SK-N-SH treated with all-trans-retinoic acid at 6 μM for 48 hours (cell line): ENCODE measurements around the gene DMD.
"Not testable (repeated sequence)": the region's sequence is repeated elsewhere in the genome, so short reads cannot be mapped to it uniquely, and the experiment has no call there.

Source experiments
- ATAC-seq: fragments of 200-7000 bp; cut with Tn5 transposase; 3 replicates; pipeline ENCODE4 v1.9.1; 2020; ENCODE audit warnings: mild to moderate bottlenecking, moderate library complexity
- BACH2 ChIP-seq: fragments of 250-450 bp; sonication (Bioruptor Pico); IDR thresholded peaks from 2 replicates; pipeline ENCODE4 v1.9.0; 2021; ENCODE audit warnings: mild to moderate bottlenecking, borderline replicate concordance
- CSDC2 ChIP-seq: fragments of 250-450 bp; sonication (Bioruptor Pico); IDR thresholded peaks from 2 replicates; pipeline ENCODE4 v1.5.0; 2020; ENCODE audit warnings: mild to moderate bottlenecking, moderate library complexity
- ESRRG ChIP-seq: fragments of 250-450 bp; sonication (Bioruptor Pico); IDR thresholded peaks from 2 replicates; pipeline ENCODE4 v1.6.1; 2021; ENCODE audit warnings: mild to moderate bottlenecking
- GLIS3 ChIP-seq: fragments of 250-450 bp; sonication (Bioruptor Pico); IDR thresholded peaks from 2 replicates; pipeline ENCODE4 v1.5.0; 2020; ENCODE audit warnings: mild to moderate bottlenecking, moderate library complexity
- ISL1 ChIP-seq: fragments of 250-450 bp; sonication (Bioruptor Pico); IDR thresholded peaks from 2 replicates; pipeline ENCODE4 v2.1.2; 2022; ENCODE audit warnings: mild to moderate bottlenecking, moderate library complexity
- POU6F1 ChIP-seq: fragments of 250-450 bp; sonication (Bioruptor Pico); IDR thresholded peaks from 2 replicates; pipeline ENCODE4 v1.8.0; 2021; ENCODE audit warnings: low read depth, mild to moderate bottlenecking, moderate library complexity, borderline replicate concordance
- PPARA ChIP-seq: fragments of 250-450 bp; sonication (Bioruptor Pico); IDR thresholded peaks from 2 replicates; pipeline ENCODE4 v1.5.0; 2020; ENCODE audit warnings: mild to moderate bottlenecking, borderline replicate concordance
- RARB ChIP-seq: fragments of 250-450 bp; sonication (Bioruptor Pico); IDR thresholded peaks from 2 replicates; pipeline ENCODE4 v1.8.0; 2021; ENCODE audit warnings: mild to moderate bottlenecking, moderate library complexity
- TCF4 ChIP-seq: fragments of 250-450 bp; sonication (Bioruptor Pico); IDR thresholded peaks from 2 replicates; pipeline ENCODE4 v1.8.0; 2021; ENCODE audit warnings: mild to moderate bottlenecking, moderate library complexity, borderline replicate concordance
- TOX ChIP-seq: fragments of 250-450 bp; sonication (Bioruptor Pico); IDR thresholded peaks from 2 replicates; pipeline ENCODE4 v1.8.0; 2021; ENCODE audit warnings: mild to moderate bottlenecking, moderate library complexity, borderline replicate concordance
- ZC3H10 ChIP-seq: fragments of 250-450 bp; sonication (Bioruptor Pico); IDR thresholded peaks from 2 replicates; pipeline ENCODE4 v1.5.1; 2021; ENCODE audit warnings: mild to moderate bottlenecking, moderate library complexity
- ZFP3 ChIP-seq: fragments of 250-450 bp; sonication (Bioruptor Pico); IDR thresholded peaks from 2 replicates; pipeline ENCODE4 v1.5.0; 2020; ENCODE audit warnings: mild to moderate bottlenecking, moderate library complexity
- ZFP30 ChIP-seq: fragments of 450-650 bp; formaldehyde crosslinking; IDR thresholded peaks from 2 replicates; pipeline ENCODE4 v1.5.0; 2022; ENCODE audit warnings: mild to moderate bottlenecking, moderate library complexity
- ZNF565 ChIP-seq: fragments of 450-650 bp; formaldehyde crosslinking; conservative IDR thresholded peaks from 2 replicates; pipeline ENCODE4 v1.5.0; 2020; ENCODE audit warnings: low read depth, mild to moderate bottlenecking, moderate library complexity
- ZNF70 ChIP-seq: fragments of 450-650 bp; formaldehyde crosslinking; IDR thresholded peaks from 2 replicates; pipeline ENCODE4 v1.5.0; 2020; ENCODE audit warnings: mild to moderate bottlenecking, moderate library complexity
- ZNF8 ChIP-seq: fragments of 450-650 bp; formaldehyde crosslinking; IDR thresholded peaks from 2 replicates; pipeline ENCODE4 v1.5.0; 2020; ENCODE audit warnings: mild to moderate bottlenecking, moderate library complexity
- TF ChIP-seq, protein P1 (sequence below): fragments of 250-450 bp; sonication (Bioruptor Pico); IDR thresholded peaks from 2 replicates; pipeline ENCODE4 v1.5.1; 2021; ENCODE audit warnings: mild to moderate bottlenecking, moderate library complexity
- TF ChIP-seq, protein P2 (sequence below): fragments of 250-450 bp; sonication (Bioruptor Pico); IDR thresholded peaks from 2 replicates; pipeline ENCODE4 v1.8.0; 2020; ENCODE audit warnings: mild to moderate bottlenecking, moderate library complexity, borderline replicate concordance
- TF ChIP-seq, protein P3 (sequence below): fragments of 250-450 bp; sonication (Bioruptor Pico); IDR thresholded peaks from 2 replicates; pipeline ENCODE4 v1.5.1; 2020; ENCODE audit warnings: low read depth, mild to moderate bottlenecking, moderate library complexity

Gene DMD

DNA sequence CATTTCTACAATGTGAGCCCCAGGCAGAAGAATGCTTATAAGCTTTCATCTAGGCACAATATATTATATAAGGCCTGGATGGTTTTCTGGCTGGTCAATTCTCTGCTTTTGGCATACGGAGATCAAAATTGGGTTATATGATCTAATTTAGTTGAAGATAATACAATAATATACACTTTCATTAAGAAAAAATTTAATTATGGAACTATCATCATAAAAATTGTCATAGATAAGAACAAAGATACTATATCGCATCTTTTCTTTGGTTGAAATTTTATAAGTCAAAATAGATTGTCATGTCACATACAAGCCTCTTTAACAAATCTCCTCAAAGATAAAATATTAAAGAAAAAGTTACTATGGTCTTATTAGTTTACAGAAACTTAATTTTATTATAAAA, 17.1 kb downstream of the DMD start:
- no peak for ATAC-seq
- TF ChIP-seq, protein P1, sequence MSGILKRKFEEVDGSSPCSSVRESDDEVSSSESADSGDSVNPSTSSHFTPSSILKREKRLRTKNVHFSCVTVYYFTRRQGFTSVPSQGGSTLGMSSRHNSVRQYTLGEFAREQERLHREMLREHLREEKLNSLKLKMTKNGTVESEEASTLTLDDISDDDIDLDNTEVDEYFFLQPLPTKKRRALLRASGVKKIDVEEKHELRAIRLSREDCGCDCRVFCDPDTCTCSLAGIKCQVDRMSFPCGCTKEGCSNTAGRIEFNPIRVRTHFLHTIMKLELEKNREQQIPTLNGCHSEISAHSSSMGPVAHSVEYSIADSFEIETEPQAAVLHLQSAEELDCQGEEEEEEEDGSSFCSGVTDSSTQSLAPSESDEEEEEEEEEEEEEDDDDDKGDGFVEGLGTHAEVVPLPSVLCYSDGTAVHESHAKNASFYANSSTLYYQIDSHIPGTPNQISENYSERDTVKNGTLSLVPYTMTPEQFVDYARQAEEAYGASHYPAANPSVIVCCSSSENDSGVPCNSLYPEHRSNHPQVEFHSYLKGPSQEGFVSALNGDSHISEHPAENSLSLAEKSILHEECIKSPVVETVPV: 0 out of 2 replicates have a peak, but pooled peaks have one; percentile 31
- TF ChIP-seq TCF4 (CRISPR knock-in tag) (0 out of 2 replicates have a peak, but pooled peaks have one; percentile 56), GLIS3 (CRISPR knock-in tag) (no peak), ISL1 (peak; percentile 94), ZC3H10 (no peak), ESRRG (CRISPR knock-in tag) (no peak), PPARA (CRISPR knock-in tag) (no peak)
- TF ChIP-seq, protein P2, sequence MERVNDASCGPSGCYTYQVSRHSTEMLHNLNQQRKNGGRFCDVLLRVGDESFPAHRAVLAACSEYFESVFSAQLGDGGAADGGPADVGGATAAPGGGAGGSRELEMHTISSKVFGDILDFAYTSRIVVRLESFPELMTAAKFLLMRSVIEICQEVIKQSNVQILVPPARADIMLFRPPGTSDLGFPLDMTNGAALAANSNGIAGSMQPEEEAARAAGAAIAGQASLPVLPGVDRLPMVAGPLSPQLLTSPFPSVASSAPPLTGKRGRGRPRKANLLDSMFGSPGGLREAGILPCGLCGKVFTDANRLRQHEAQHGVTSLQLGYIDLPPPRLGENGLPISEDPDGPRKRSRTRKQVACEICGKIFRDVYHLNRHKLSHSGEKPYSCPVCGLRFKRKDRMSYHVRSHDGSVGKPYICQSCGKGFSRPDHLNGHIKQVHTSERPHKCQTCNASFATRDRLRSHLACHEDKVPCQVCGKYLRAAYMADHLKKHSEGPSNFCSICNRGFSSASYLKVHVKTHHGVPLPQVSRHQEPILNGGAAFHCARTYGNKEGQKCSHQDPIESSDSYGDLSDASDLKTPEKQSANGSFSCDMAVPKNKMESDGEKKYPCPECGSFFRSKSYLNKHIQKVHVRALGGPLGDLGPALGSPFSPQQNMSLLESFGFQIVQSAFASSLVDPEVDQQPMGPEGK: no peak

DNA sequence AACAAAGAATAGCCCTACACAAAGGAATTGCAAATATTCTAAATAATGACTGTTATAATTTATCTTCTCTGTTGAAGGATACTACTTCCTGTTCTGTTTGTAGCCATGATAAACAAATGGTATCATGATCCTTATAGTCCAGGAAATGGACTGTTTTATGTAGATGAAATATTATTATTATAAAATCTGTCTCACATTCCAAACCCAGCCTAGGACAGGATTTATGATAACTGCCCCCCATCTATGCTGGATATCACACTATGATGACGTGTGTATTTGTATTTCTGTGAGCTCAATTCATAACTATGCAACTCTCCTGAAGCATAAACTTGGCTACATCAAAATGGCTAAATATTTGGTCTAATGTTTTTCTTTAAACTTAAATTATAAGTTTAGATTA, 21.3 kb downstream of the DMD start:
- no peak for ATAC-seq

DNA sequence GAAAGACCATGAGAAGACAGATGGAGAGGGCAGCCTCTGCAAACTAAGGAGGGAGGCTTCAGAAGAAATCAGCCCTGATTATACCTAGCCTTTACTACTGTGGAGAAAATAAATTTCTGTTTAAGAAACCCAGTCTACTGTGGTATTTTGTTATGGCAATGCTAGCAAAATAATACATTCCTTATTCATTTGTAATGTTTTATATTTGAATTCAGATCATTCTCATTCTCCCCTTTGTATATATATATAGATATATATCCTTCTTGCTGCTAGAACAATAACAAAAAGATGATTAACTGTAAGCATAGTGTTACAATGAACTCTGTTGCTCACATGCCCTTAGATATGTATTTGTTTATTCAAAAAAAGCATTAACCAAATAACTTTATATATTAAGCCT, 22.5 kb downstream of the DMD start:
- no peak for ATAC-seq
- no peak for TF ChIP-seq ESRRG (CRISPR knock-in tag)
- TF ChIP-seq, all 23 proteins: peak for 0

More for the DNA sequence above, 21.3 kb downstream of the DMD start:
- TF ChIP-seq ISL1 (peak; percentile 70), BACH2 (no peak), ZNF8 (CRISPR knock-in tag) (no peak)
- TF ChIP-seq, protein P3, sequence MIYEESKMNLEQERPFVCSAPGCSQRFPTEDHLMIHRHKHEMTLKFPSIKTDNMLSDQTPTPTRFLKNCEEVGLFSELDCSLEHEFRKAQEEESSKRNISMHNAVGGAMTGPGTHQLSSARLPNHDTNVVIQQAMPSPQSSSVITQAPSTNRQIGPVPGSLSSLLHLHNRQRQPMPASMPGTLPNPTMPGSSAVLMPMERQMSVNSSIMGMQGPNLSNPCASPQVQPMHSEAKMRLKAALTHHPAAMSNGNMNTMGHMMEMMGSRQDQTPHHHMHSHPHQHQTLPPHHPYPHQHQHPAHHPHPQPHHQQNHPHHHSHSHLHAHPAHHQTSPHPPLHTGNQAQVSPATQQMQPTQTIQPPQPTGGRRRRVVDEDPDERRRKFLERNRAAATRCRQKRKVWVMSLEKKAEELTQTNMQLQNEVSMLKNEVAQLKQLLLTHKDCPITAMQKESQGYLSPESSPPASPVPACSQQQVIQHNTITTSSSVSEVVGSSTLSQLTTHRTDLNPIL (CRISPR knock-in tag): 0 out of 2 replicates have a peak, but pooled peaks have one; percentile 43

GRCh38 chrX:33188286-33188685, 23.1 kb downstream of the DMD start:
- TF ChIP-seq CSDC2: no peak
- TF ChIP-seq RARB (CRISPR knock-in tag): no peak
- TF ChIP-seq ZNF565 (CRISPR knock-in tag): no peak
- no peak for TF ChIP-seq ZNF70
- no peak for TF ChIP-seq PPARA (CRISPR knock-in tag)
- no peak for ATAC-seq

- ATAC-seq: not testable (repeated sequence)
Observed at GRCh38 chrX:33184803-33185202, 26.5 kb downstream of the DMD start.

- TF ChIP-seq ZFP3 (no peak), ISL1 (no peak), CSDC2 (no peak), ZFP30 (CRISPR knock-in tag) (no peak), POU6F1 (CRISPR knock-in tag) (no peak), ESRRG (CRISPR knock-in tag) (no peak), TOX (CRISPR knock-in tag) (no peak)
- TF ChIP-seq, protein P3 (CRISPR knock-in tag): no peak
- TF ChIP-seq, protein P1: no peak
- ATAC-seq: no peak
Observed at GRCh38 chrX:33183361-33183760, 28.0 kb downstream of the DMD start.
